Esophagus mucosa (tissue), 1 donor: ENCODE measurements around the gene CAPN15. TPM values are rescaled to one million over a fixed set of nuclear protein-coding genes. Genes with fewer than 3 reads are reported as not detected.

ENCODE experiments used
- ATAC-seq: fragments of 200-7000 bp; cut with Tn5 transposase; one replicate; pipeline ENCODE4 v1.9.1; 2020
- total RNA-seq: library from RNA; stranded (reverse); gene quantifications from one replicate; pipeline ENCODE4 v1.2.4, GENCODE V29; 2023
- donor health status: DM: yes; HTN: yes; CAD: no.

The CAPN15 gene
- total RNA-seq, 1 donor from 2014 or later: 27.1 TPM

GRCh38 chr16:578232-578869, 50.8 kb downstream of the CAPN15 start:
- ATAC-seq: no peak

DNA sequence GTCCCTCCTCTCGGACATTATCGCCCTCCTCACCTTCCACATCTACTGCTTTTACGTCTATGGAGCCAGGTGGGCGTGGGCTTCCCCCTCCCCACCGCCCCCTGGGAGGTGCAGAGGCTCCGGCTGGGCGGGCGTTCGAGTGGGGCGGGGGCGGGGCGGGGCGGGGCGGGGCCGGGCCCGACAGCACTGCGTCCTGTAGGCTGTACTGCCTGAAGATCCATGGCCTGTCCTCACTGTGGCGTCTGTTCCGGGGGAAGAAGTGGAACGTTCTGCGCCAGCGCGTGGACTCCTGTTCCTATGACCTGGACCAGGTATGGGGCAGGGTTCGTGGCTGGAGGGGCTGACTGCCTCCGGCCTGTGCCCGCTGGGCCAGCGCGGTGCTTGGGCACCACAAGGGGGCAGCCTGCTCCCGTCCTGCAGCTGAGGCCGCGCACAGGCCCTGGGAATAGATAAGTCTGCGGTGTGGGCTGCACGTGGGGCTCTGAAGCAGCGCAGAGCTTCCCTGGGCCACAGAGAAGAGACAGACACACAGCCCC, 51.4 kb downstream of the CAPN15 start:
- peak; percentile 72 for ATAC-seq

DNA sequence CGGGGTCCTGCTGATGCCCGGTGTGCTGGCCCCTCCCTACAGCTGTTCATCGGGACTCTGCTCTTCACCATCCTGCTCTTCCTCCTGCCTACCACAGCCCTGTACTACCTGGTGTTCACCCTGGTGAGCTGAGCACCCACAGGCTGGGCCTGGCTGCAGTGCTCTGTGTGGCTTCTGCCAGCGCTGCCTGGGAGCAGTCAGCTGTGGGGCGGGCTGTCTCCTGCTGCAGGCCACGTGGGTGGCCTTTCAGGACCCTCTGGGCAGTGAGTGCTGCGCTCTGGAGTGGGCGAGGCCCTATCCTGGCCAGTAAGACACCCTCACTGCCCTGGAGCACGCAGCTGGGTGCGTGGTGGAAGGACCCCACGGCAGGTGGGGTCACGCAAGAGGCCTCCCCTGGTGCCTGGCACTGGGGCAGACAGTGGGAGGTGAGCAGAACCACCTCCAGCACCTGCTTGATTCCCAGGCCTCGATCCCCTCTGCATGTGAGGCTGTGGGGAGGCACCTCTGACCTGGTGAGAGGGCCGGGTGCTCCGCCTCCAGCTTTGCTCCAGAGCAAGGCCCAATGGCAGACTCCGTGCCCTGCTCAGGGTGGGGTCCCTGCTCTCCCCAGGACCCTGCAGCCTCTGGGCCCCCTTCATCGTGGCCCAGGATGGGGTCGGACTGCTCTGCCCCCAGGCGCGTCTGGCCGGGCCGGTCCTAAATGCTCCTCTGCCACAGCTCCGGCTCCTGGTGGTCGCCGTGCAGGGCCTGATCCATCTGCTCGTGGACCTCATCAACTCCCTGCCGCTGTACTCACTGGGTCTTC, 52.8 kb downstream of the CAPN15 start:
- no peak for ATAC-seq

DNA sequence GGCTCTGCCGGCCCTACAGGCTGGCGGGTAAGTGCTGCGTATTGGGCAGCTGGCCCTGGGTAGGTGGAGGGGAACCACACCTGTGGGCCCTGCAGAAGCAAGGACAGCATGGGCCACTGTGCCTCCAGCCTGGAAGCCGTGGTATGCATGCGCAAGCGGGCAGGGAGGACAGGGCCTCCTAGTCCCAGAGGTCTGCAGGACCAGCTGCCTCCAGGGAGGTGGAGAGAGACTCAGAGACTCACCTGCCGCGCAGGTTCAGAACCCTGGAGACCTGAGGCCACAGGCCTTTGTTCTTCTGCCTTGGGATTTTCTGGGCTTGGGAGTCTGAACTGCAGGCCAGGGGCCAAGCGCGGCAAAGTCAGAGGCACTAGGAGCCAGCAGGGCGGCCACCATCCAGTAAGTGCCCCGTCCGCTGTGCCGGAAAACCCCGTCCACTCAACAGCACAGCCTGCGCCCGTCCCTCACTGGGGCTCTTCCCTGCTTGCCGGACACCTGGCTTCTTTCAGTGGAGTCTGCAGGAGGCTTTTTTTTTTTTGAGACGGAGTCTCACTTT, 53.5 kb downstream of the CAPN15 start:
- no peak for ATAC-seq

DNA sequence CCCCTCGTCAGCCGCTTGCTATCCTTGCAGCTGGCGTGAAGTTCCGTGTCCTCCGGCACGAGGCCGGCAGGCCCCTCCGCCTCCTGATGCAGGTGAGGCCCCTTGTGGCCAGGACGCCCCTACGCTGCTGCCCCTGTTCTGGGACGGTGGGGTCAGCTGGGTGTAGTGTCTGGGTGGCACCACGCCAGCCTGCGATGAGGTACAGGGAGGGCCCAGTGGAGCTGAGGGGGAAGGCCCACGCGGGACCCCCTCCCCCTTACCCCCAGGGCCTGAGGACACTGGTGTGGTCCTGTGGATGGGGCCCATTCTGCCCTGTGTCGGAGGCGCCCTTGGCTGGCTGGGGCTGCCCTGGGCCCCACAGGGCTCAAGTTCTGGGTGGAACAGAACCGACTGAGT, 54.7 kb downstream of the CAPN15 start:
- no peak for ATAC-seq

DNA sequence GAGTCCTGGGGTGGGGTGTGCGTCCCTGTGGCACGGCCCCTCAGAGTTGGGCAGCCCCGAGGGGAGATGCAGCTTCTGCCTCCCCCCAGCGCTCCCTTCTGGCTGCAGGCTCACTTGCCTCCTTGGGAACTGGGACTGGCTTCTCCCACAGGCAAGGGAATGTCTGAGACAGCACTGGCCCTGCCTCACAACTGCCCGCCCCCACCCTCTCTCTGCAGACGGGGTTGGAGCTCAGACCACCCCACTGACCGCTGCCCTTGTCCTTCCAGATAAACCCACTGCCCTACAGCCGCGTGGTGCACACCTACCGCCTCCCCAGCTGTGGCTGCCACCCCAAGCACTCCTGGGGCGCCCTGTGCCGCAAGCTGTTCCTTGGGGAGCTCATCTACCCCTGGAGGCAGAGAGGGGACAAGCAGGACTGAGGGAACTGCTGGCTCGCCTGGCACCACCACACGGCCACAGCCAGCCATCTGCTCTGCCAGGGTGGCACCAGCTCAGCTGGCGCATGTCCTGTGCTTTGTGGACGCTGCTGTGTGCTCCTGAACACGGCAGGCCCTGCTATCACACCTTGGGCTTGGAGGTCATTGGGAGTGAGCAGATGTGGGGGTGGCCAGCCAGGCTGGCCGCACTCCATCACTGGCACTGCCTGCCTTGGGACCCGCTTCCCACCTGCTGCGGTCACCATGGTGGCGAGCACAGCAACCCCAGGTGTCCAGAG, 55.3 kb downstream of the CAPN15 start:
- ATAC-seq: no peak

DNA sequence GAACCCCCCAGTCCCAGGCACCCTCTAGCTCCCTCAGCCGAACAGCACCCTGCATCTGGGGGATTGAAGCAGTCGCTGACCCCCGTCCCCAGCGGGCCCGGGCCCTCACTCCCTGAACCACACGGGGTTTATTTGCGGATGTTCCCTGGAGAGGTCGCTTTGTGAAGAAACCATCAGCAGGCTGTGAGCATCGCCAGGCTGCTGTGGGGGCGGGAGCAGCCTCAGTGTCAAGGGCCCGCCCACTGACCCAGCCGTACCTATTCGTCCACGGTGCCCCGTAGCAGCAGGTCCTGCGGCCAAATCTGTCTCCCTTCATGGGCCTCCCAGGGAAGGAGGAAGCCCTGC, 55.9 kb downstream of the CAPN15 start:
- no peak for ATAC-seq

GRCh38 chr16:583815-584591, 56.5 kb downstream of the CAPN15 start:
- no peak for ATAC-seq

DNA sequence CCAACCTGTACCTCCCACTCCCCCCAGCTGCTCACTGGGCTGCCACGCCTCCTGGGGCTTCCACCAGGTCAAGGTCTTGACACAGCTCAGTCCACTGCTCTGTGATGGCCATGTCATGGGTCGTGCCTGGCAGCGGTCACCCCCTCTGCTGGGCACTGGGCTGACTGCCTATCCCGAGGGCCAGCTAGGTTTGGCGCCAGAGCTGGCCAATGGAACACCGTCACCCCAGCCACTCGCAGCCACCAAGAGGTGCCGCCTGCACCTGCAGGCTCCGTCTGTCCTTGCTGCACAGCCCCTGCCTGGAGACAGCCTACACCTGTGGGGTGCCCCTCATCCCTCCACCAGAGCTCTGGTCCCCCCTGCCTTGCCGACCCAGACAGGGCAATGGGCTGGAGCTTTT, 57.8 kb downstream of the CAPN15 start:
- no peak for ATAC-seq

- no peak for ATAC-seq
Measured at GRCh38 chr16:586047-586644, 58.6 kb downstream of the CAPN15 start.

- ATAC-seq: no peak
Measured at GRCh38 chr16:586645-587590, 59.4 kb downstream of the CAPN15 start.

DNA sequence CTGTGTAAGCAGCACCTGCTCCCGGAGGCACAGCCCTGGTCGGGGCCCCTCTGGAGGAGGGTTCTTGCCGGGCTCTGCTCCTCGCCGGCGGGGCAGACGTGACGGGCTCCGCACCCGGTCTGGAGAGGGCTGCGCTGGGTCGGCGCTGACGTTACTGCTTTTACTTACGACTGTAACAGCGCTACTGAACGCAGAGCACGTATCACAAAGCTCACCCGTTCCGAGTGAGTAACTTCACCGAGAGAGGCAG, 61.1 kb downstream of the CAPN15 start:
- peak; percentile 1 for ATAC-seq

- peak; percentile 71 for ATAC-seq
Measured at GRCh38 chr16:588889-589657, 61.6 kb downstream of the CAPN15 start.

- peak; percentile 83 for ATAC-seq
Measured at GRCh38 chr16:589658-590187, 62.2 kb downstream of the CAPN15 start, which contains the start of gene RAB40C. Gene RAB40C, plus strand, starts transcription at chr16:590066. Its CDS starts 226 bp downstream, at chr16:590292.

GRCh38 chr16:590188-590814, 62.8 kb downstream of the CAPN15 start:
- no peak for ATAC-seq

DNA sequence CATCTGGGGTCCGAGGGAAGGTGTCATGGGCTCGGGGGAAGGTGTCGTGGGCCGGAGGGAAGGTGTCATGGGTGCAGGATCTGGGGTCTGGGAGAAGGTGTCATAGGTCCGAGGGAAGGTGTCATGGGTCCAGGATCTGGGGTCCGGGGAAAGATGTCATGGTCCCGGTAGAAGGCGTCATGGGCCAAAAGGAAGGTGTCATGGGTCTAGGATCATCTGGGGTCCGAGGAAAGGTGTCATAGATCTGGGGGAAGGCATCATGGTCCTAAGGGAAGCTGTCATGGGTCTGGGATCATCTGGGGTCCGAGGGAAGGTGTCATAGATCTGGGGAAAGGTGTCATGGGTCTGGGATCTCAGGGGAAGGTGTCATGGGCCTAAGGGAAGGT, 63.3 kb downstream of the CAPN15 start:
- ATAC-seq: no peak

- no peak for ATAC-seq
Measured at GRCh38 chr16:591231-591630, 63.7 kb downstream of the CAPN15 start.

- no peak for ATAC-seq
Measured at GRCh38 chr16:591892-592517, 64.5 kb downstream of the CAPN15 start.
